Right lobe of liver (tissue), 4 donors: ENCODE results near the gene MYO5C.

Experiments
- CTCF ChIP-seq, 4 donors: fragments of 200-600 bp in 3 of 4; fragments of 450-650 bp in 1 of 4; IDR thresholded peaks; one replicate each; pipeline versions ENCODE4 v1.5.1 to v1.8.0; 2016 to 2022; ENCODE audit warnings: antibody characterized with exemption in 4 of 4, mild to moderate bottlenecking in 2 of 4
- POLR2A ChIP-seq: fragments of 450-650 bp; IDR thresholded peaks from one replicate; pipeline ENCODE4 v1.6.1; 2017; ENCODE audit warnings: antibody characterized with exemption, mild to moderate bottlenecking
- donor health status: DM: no; HTN: no; CAD: no.
- donor health status: DM: no; HTN: no; CAD: no.
- donor health status: DM: no; HTN: yes; CAD: no.

DNA sequence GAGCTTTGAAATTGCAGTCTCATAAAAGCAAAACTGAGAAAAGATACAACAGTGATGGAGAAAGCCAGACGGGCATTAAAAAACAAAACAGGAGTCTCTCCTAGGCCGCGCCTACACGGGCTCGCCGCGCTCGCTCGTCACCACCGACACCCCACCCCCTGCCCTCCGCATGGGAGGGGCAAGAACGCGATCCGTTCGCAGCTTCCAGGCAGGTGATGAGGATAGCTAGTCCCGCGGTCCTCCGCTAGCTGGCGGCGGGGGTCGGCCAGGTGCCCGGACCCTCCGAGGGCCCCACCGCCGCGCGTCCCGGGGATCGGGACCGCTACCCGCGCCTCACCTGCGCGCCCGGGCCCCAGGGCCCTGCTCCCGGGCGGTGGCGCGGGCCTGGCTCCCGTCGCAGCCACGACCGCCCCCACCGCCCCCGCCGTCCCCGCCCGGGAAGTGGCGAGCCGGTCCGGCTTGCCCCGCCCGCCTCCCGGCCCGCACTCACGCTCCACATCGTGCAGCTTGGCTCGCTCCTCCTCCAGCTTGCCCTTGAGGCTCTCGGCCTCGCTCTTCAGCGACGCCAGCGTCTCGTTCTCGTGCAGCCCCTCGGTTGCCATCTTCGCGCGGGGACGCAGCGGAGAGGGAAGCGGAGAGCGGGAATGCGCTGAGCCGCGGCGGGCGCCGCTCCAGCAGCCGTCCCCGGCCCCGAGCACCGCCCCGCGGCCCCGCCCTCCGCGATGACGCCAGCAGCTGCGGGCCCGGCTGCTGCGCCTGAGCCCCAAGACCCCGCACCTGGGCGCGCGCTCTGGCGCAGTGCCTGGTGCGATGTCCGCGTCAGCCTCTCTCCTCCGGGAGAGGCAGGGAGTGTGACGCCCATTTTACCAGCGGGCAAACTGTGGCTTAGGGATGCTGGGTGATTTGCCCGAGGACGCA lies 116.1 kb downstream of the MYO5C start:
- TF ChIP-seq CTCF (IDR thresholded peaks at IDR 0.05) (no peak), POLR2A (peak; percentile 73)
